HG02884 (cell line): ENCODE measurements around the gene PAPSS1.
"Not testable (repeated sequence)": the region's sequence is repeated elsewhere in the genome, so short reads cannot be mapped to it uniquely, and the experiment has no call there.

Source experiments
- ATAC-seq: cut with Tn5 transposase; IDR thresholded peaks from one replicate; pipeline ENCODE4 v1.9.1; 2021; ENCODE audit warnings: mild to moderate bottlenecking, moderate library complexity; ENCODE audit not compliant: unreplicated experiment

PAPSS1 gene

GRCh38 chr4:107726131-107726925 lies 6.3 kb upstream of the PAPSS1 start:
- ATAC-seq: not testable (repeated sequence)

DNA sequence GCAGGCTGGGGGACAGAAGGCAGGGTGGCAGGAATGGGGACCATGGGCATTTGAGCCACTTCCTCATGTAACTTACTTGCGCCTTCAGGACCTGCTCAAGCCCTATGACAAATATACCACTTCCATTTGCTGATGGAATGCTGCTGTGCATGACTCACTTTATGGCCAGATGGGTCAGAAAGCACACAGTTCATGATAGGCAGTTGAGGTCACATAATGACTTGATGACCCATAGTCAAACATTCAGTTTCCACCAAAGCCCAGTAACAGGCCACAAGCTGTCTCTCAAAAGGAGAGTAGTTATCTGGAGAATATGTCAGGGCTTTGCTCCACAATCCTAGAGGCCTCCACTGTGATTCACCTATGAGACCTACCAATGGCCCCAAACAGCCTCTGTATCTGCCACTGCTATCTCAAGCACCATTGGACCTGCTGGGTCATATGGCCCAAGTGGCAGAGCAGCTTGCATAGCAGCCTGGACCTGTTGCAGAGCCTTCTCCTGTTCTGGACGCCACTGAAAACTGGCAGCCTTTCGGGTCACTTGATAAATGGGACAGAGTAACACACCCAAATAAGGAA lies 5.3 kb upstream of the PAPSS1 start:
- ATAC-seq: no peak

DNA sequence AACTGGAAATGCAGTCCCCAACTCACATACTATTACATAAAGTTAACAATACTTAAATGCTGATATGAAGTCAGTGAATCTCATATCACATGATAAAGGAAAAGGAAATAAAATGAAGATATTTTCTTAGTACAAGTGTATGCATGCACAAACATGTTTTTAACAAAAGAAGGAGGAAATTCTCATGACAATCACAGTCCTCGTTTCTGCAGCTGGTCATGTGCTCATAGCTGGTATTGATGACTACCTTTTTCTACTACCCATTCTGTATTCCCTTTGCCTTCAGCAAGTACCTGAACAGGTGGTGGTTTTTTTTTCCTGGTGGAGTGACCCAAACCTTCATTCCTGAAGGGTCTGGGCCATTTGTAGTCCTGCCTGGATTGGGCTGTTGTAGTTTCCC lies 3.3 kb upstream of the PAPSS1 start:
- not testable (repeated sequence) for ATAC-seq

DNA sequence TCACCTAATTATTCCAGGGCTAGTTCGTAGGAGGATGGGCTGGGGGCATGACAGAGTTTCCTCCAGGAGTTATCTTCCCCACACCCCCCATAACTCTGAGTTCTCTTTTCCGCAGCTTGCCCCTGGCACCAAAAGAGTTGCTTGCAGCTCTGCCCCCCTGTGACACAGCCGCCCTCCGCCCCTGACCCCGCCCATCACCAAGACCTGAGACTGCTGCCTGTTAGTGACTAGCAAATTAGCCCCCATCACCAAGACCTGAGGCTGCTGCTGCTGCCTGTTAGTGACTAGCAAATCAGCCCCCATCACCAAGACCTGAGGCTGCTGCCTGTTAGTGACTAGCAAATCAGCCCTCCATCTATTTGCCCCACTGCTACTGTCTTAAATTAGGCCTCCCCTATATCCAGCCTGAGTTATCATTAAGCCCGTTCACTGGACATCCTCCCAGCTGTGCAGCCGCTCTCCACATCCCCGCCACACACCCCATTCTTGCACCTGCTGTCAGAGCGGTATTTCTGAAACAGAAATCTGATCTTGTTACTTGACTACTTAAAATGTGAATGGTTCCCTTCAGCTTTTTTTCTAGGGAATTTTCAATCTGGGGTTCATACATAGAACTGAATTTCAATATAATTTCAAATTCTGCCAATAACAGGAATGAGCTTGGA lies 1.5 kb upstream of the PAPSS1 start:
- ATAC-seq: no peak

GRCh38 chr4:107719207-107719921 lies 670 bp downstream of the PAPSS1 start:
- peak; percentile 6 for ATAC-seq

GRCh38 chr4:107718351-107718965 lies 1.6 kb downstream of the PAPSS1 start:
- ATAC-seq: peak; percentile 18

DNA sequence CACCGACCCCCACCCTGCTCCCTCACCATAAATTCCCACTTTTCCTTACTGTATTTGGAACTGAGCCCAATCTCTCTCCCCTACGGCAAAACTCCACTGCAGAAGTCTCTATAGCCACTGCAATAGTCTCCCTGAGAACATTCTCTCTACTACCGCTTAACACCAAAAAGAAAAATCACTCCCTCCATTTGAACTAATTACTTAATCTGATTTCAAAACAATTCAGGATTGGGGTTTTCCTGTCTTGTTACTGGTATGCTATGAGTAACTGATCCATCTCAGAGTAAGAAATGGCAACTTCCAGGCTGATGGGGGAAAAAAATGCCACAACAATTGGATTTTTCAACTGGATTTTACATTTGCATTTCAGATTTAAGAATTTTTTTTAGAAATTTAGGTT lies 5.8 kb downstream of the PAPSS1 start:
- no peak for ATAC-seq

GRCh38 chr4:107712236-107712635 lies 7.8 kb downstream of the PAPSS1 start:
- ATAC-seq: no peak

- ATAC-seq: no peak
Observed at GRCh38 chr4:107711831-107712230, 8.2 kb downstream of the PAPSS1 start.

DNA sequence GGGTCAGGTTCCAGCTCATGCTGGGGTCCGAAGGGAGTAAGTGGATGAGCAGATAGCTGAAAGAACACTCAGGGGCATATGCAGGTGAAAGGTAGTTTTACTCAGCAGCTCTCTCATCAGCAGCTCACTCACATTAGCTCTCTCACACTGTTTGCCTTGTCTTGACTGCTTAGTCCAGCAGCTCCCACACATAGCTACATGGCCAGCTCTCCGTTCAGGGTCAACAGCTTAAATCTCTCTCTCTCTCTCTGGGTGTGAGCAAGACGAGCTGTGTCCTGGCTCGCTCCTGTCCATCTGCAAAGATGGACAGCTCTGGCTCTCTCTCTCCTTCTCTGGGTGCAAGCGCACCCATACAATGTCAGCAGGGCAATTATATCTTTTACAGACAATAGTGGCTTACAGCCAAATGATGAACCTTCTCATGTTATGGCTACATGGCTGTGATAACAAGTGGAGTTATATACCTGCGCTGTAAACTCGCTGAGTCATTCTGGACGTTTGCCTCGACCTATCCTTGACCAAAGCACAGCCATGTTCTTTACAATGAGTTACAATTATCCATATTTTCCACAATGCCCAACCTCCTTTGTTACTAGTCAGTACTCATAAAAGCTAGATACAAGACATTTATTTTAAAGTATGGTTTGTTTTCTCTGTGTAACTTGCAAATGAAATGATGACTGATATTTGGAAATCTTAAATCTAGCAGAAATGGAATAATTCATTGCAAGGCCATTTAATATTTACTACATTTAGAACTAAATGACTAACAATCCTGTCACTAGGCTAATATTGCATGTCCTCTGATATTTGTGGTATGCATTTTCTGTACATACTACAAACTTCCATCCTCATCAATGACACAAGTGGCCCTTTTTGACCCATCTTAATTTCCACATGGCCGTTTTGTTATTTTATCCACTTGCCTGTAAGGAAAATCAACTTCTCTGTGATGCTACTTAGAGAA lies 9.3 kb downstream of the PAPSS1 start:
- peak; percentile 1 for ATAC-seq

- peak; percentile 74 for ATAC-seq
Observed at GRCh38 chr4:107709916-107710315, 10.1 kb downstream of the PAPSS1 start.

- no peak for ATAC-seq
Observed at GRCh38 chr4:107708225-107708624, 11.8 kb downstream of the PAPSS1 start.

DNA sequence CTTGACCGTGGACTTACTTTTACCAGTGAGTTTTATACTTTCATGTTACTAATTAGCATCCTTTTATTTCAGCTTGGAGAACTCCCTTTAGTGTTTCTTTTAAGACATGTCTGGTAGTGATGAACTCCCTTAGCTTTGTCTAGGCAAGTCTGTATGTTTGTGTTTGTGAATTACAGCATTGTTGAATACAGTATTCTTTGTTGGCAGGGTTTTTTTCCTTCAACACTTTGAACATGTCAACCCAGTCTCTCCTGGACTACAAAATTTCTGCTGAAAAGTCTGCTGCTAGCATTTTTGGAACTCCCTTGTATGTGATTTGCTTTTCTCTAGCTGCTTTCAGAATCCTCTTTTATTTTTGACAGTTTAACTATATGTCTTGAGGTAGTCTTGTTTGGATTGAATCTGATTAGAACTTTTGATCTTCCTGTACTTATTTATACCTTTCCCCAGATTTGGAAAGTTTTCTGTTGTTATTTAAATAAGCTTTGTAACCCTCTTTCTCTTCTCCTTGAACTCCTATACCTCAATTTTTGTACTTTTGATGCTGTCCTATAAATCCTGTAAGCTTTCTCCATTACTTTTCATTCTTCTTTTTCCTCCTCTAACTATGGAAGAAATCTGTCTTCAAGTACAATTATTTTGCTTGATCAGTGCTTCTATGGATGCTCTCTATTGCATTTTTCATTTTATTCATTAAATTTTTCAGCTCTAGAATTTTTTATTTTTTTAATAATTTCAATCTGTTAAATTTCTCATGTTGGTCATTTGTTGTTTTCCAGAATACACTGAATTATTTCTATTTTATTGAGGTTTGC lies 14.1 kb downstream of the PAPSS1 start:
- ATAC-seq: no peak

DNA sequence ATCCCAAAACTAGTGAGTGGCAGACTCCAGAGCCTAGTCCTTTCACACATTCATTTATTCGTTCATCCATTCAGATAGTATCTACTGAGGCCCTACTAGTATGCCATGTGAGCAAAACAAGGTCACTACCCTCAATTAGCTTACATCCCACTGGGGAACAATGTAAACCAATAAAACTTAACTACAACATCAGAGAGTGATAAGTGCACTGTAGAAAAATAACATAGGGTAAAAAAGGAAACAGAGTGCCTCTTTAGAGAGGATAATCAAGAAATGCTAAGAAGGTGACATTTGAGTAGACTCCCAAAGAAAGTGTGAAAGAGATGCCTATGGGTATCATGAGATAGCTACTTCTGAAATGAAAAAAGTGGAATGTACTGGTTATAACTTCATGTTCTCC lies 18.5 kb downstream of the PAPSS1 start:
- no peak for ATAC-seq

- ATAC-seq: no peak
Observed at GRCh38 chr4:107699466-107700206, 20.4 kb downstream of the PAPSS1 start.

- not testable (repeated sequence) for ATAC-seq
Observed at GRCh38 chr4:107696187-107696586, 23.8 kb downstream of the PAPSS1 start.

DNA sequence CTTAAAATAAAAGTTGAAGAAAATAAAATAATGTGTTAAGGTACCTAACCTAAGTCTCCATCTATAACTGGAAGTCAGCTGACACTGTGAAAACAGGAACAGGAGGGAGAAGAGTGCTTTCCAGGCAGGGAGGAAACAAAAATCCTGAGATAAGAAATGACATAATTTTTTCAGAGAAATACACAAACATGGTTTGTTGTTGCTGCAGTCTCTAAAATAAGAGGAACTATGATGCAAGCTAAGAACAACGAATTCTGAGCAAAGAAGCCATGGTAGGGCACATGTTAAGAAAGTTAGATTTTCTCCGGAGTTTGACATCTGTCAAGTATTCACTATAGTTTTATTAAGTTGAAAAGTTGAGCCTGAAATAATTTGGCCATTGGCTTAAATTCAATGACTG lies 26.9 kb downstream of the PAPSS1 start:
- ATAC-seq: no peak

DNA sequence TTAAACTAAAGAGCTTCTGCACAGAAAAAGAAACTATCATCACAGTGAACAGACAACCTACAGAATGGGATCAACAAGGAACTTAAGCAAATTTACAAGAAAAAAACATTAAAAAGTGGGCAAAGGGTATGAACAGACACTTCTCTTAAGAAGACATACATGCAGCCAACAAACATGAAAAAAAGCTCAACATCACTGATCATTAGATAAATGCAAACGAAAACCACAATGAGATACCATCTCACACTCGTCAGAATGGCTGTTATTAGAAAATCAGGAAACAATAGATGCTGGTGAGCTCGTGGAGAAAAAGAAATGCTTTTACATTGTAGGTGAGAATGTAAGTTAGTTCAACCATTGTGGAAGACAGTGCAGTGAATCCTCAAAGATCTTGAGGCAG lies 27.8 kb downstream of the PAPSS1 start:
- ATAC-seq: no peak
